Activated CD8-positive, alpha-beta T cell treated with anti-CD3 and anti-CD28 coated beads for 36 hours (primary cell): ENCODE results near the gene MAS1. TPM values are rescaled to one million over a fixed set of nuclear protein-coding genes. Genes with fewer than 3 reads are reported as not detected.
"Not testable (repeated sequence)": the region's sequence is repeated elsewhere in the genome, so short reads cannot be mapped to it uniquely, and the experiment has no call there.

ENCODE experiments used
- ATAC-seq: fragments of 200-7000 bp; cut with Tn5 transposase; one replicate; pipeline ENCODE4 v1.10.0; 2021; ENCODE audit warnings: mild to moderate bottlenecking, moderate library complexity
- CTCF ChIA-PET: fragments of 350-600 bp; sonication (Branson Sonifier 250); formaldehyde crosslinking; loops from one replicate; lab custom pipeline; 2021; ENCODE audit warnings: antibody characterized with exemption; lab: Charles Lee
- POLR2A ChIA-PET: fragments of 350-600 bp; sonication (Branson Sonifier 250); formaldehyde crosslinking; loops from one replicate; lab custom pipeline; 2021; ENCODE audit warnings: antibody characterized with exemption; lab: Charles Lee
- DNase-seq: peaks from one replicate; pipeline ENCODE4 v3.0.0-alpha.2; 2020
- H3K27ac Mint-ChIP-seq: one replicate; pipeline ENCODE4 v1.8.0; 2021; ENCODE audit warnings: mild to moderate bottlenecking, mixed read lengths
- H3K27me3 Mint-ChIP-seq: one replicate; pipeline ENCODE4 v1.8.0; 2021; ENCODE audit warnings: mixed read lengths
- H3K36me3 Mint-ChIP-seq: one replicate; pipeline ENCODE4 v1.8.0; 2021; ENCODE audit warnings: low read depth, mixed read lengths
- H3K4me1 Mint-ChIP-seq: one replicate; pipeline ENCODE4 v1.8.0; 2021; ENCODE audit warnings: low read depth, mixed read lengths
- H3K4me3 Mint-ChIP-seq: one replicate; pipeline ENCODE4 v1.8.0; 2021; ENCODE audit warnings: mild to moderate bottlenecking, moderate library complexity, mixed read lengths
- H3K9me3 Mint-ChIP-seq: one replicate; pipeline ENCODE4 v1.8.0; 2021; ENCODE audit warnings: mixed read lengths
- CTCF ChIP-seq: fragments of 200-600 bp; IDR thresholded peaks from one replicate; pipeline ENCODE4 v1.8.0; 2022; ENCODE audit warnings: antibody characterized with exemption, mild to moderate bottlenecking
- intact Hi-C: fragments of 100-400 bp; cut with micrococcal nuclease; formaldehyde crosslinking; loops from one replicate; pipeline ENCODE4 v1.10.0; 2022
- total RNA-seq, 2 experiments: library from RNA; stranded (reverse); gene quantifications; one replicate each; pipeline ENCODE4 v1.2.3, GENCODE V29; 2021

Gene MAS1
- total RNA-seq, 2 experiments from 2014 or later = not detected

DNA sequence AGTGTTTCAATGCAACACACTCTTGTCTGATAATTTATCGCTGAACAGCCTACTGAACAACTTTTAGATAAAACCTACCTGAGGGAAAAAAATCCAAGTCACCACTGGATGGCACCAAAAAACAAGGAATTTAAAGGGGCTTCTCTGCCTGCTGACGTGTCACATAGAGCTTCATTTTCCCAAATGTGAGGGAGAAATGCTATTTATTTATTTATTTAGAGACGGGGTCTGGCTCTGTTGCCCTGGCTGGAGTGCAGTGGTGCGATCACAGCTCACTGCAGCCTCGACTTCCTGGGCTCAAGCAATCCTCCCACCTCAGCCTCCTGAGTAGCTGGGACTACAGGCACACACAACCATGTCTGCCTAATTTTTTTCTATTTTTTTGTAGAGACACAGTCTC, 27.4 kb upstream of the MAS1 start:
- ATAC-seq = peak; percentile 73
- intact Hi-C loops = loop anchor here (5.0 to 10.0 kb wide), 3 partner anchors 79 to 591 kb away; no protein-coding TSS in a partner anchor
- not testable (repeated sequence) for H3K27me3 Mint-ChIP-seq, H3K9me3 Mint-ChIP-seq, H3K4me3 Mint-ChIP-seq, H3K36me3 Mint-ChIP-seq
- ChIA-PET POLR2A (interaction anchor here (0.6 kb wide), 1 partner anchor 550 kb away, joined by 3 read pairs; no protein-coding TSS in a partner anchor), CTCF (interaction anchor here (0.6 to 1.7 kb wide), 21 partner anchors 9 to 671 kb away, joined by 3 to 9 read pairs (median 3); no protein-coding TSS in a partner anchor)
- peak; percentile 42 for TF ChIP-seq CTCF
- DNase-seq = peak; percentile 58
- peaks cover 15% of the 10 kb centered on the region for H3K4me1 Mint-ChIP-seq
- peak overlapping the region; percentile 67 for H3K27ac Mint-ChIP-seq

- ChIA-PET CTCF (no interaction called here), POLR2A (no interaction called here)
- no peak overlapping the region for H3K27ac Mint-ChIP-seq
These were observed 25.4 kb upstream of the MAS1 start for GRCh38 chr6:159865226-159865920.

GRCh38 chr6:159866286-159867247, 24.2 kb upstream of the MAS1 start:
- ATAC-seq (no peak), DNase-seq (no peak)
- Mint-ChIP-seq H3K4me3 (no peak overlapping the region), H3K36me3 (no peaks in the 10 kb centered on the region), H3K27ac (no peak overlapping the region), H3K4me1 (peaks cover 15% of the 10 kb centered on the region), H3K9me3 (no peaks in the 10 kb centered on the region), H3K27me3 (no peaks in the 10 kb centered on the region)
- ChIA-PET CTCF (interaction anchor here (1.6 kb wide), 1 partner anchor 589 kb away, joined by 4 read pairs; no protein-coding TSS in a partner anchor), POLR2A (no interaction called here)
- intact Hi-C loops = loop anchor here (10.0 kb wide), 2 partner anchors 238 to 588 kb away; no protein-coding TSS in a partner anchor
- TF ChIP-seq CTCF = no peak

More at GRCh38 chr6:159865226-159865920, 25.4 kb upstream of the MAS1 start:
- Mint-ChIP-seq H3K4me3 (no peak overlapping the region), H3K4me1 (peaks cover 15% of the 10 kb centered on the region), H3K9me3 (no peaks in the 10 kb centered on the region), H3K27me3 (peaks cover 2% of the 10 kb centered on the region), H3K36me3 (no peaks in the 10 kb centered on the region)
- ATAC-seq = no peak
- no peak for TF ChIP-seq CTCF
- intact Hi-C loops = loop anchor here (10.0 kb wide), 2 partner anchors 239 to 589 kb away; no protein-coding TSS in a partner anchor
- DNase-seq = no peak

DNA sequence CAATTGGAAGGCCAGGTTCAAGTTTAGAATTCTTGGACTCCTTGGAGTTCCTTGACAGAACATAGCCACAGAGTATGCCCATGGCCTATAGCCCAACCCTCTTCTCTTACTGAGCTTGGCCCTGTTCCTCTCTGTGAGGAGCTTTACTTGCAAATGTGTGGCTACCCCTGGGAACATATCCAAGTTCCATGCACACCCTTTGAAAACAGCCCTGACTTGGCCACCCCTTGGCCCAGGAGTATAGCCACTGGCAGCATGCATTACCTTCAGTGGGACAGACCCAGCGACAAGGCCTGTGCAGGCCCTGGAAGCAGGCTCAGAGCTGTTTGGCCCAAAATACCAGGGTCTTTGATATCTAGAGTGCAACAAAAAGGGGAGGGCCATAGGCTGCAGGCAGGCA, 19.5 kb upstream of the MAS1 start:
- Mint-ChIP-seq H3K4me1 (peaks cover 5% of the 10 kb centered on the region), H3K36me3 (no peaks in the 10 kb centered on the region), H3K27ac (no peak overlapping the region), H3K9me3 (no peaks in the 10 kb centered on the region), H3K27me3 (no peaks in the 10 kb centered on the region), H3K4me3 (no peak overlapping the region)
- TF ChIP-seq CTCF = no peak
- intact Hi-C loops = no loop called here
- ChIA-PET POLR2A (no interaction called here), CTCF (no interaction called here)
- no peak for DNase-seq
- ATAC-seq = no peak
